HG03135 (cell line): Measurements from ENCODE around the gene FRMD1.

ENCODE experiments used
- ATAC-seq: cut with Tn5 transposase; IDR thresholded peaks from one replicate; pipeline ENCODE4 v1.9.1; 2021; ENCODE audit warnings: mild to moderate bottlenecking, moderate library complexity; ENCODE audit not compliant: unreplicated experiment

The FRMD1 gene

DNA sequence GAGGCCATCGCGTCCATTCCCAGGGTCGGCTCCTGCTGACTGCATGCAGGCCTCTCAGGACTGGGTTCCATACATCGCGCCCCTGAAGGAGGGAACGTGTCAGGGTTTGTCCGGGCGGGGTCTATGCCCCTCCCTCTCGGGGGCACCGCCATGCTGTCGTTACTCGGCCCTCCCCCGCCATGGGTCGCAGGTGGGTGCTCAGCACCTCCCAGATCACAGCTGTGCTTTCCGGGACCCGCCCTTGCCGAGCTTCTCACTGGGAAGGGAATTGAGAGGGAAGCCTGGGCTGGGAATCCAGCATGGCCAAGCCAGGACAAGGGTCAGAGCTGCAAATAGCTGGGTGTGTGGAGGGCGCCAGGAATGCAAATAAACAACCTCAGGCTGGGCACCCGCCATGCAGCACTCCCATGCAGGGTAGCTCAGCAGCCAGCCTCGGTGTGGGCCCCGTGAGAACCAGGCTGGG lies at the start of gene FRMD1:
TSS of gene FRMD1 (minus strand) at position 270 of the 463 bp plus-strand sequence. CDS start at position 152, 118 bp downstream.
- no peak for ATAC-seq

DNA sequence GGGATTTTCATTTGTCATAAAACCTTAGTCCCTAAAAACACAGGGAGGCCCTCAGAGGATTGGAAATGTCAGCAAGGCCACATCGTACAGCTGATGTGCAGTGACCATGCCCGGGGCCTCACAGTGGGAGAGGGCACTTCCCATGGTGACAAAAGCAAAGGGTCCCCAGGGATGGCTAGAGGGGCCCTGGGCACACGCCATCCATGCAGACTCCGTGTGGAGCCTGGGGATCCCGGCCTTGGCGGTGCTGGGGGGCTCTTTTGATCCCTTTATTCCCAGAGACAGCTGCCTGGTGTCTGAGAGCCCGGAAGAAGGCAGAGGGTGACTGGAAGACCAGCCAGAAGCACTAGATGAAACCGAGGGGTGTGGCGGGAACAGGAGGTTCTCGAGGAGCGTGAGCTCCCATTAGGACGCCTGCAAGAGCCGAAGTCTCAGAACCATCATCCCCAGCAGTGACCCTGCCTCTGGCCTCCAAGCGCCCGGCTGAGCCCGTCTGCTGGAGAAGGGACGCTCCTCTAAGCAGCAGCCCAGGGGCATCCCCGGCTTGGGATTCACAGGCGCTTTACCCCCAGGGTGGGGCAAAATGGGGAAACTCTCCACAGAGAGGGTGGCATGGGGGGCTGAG lies 49.1 kb upstream of the FRMD1 start:
- ATAC-seq, result no peak

DNA sequence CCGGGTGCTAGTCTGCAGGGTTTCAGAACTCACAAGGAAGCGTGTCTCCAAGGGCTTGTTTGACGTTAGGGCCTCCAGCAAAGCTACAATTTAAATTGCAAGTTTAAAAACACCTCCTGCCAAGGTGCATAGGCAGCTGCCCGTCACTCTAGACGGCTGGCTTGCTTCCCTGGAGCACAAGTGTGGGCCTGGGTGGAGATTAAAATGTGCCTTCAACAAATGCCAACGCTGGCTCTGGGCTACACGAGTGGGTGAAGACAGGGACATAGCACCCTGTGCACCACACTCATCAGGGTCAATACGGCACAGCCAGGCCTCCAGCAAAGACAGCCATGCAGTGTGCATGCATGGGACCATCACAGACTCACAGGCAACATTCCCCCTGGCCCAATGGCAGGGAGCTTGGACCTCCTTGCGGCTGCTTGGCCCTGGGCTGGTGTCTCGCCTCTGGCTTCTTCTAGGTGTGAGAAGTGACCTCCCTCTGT lies 48.4 kb upstream of the FRMD1 start:
- ATAC-seq, result no peak

DNA sequence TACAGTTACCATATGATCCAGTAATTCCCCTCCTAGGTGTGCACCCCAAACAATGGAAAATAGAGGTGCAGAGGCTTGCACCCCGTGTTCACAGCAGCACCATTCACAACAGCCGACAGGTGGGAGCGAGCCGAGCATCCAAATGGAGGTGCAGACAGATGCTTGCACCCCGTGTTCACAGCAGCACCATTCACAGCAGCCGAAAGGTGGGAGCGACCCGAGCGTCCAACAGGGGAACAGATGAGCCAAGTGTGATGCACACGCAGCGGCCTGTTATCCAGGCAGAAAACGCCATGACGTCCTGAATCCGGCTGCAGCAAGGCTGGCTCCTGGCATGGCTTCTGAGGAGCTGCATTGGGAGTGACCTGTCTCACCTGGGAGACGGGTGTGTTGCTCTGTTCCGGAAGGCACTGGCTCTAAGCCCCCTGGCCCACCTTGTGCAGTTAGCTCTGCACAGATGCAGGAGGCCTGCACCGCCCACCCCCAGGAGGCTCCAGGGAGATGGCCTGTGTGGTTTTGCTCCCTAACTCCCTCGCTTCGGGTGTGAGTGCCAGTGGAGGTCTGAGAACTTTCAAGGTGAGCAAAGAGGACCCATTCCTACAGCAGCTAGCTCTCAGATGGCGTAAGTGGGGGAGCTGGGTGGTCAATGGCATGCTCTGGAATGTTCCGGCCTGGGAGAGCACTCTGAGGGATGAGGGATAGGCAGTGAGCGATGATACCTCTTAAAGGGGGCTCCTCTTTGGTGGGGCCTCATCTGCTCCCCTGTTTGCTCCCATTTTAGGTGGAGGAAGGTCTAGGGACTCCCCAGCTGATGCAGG lies 47.8 kb upstream of the FRMD1 start:
- no peak for ATAC-seq

DNA sequence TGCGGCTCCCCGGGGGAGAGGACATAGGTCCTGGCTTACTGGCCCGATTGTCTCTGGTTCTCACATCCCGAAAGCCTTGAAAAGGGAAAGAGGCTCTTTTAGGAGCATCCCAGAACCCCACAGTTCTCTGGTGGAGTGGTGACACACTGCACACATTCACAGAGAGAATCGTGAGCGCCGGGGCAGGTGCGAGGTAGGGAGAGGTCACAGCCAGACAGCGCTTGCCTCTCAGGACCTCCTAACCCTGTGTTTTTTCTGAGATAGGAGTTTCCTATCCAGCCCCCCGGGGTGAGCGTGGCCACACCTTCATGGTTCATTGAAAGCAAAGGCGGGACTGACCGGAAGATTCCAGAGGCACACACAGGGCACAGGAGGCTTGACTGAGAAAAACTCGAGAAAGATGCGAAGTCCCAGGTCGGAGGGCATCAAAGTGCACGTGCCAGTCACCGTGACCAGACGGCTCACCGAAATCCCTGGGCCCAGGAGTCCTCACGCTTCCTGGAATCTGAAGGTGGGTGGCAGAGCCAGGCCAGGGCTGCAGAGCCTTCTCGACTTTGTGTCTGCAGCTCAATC lies 46.5 kb upstream of the FRMD1 start:
- ATAC-seq, result no peak

DNA sequence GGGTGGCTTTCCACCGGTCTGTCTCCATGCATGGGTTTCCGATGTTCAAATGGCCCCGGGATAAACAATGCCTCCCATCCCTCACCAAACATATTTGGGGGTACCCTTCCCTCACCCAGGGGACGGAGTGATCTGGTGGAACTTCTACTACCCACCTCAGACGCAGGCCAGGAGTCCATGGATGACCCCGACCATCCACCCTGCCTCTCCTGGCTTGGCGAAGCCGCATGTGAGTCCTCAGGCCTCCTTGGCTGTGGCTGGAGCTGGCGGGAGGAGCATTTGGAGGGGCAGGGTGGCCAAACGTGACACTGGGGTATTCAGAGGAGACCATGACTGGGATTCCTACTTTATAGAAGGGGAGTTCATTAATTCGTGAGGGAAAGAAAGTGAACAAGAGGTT lies 45.9 kb upstream of the FRMD1 start:
- no peak for ATAC-seq

DNA sequence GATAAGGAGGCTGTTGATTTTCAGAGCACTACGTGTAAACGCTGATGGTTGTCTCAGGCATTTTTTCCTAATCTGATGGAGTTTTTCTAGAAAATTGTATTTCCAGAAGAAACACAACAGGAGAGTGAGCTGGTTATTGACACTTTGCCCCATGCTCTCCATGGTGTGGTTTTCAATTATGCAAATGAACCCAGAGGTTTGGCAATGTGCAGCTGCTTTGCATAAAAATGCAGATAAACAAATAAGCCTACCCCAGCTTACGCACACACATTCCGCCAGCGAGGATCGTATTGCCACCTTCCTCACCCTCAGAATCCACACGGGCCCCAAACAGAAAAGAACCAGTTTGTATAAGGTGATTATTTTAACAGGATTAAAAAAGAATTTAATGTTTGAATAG lies 45.1 kb upstream of the FRMD1 start:
- ATAC-seq, result no peak

DNA sequence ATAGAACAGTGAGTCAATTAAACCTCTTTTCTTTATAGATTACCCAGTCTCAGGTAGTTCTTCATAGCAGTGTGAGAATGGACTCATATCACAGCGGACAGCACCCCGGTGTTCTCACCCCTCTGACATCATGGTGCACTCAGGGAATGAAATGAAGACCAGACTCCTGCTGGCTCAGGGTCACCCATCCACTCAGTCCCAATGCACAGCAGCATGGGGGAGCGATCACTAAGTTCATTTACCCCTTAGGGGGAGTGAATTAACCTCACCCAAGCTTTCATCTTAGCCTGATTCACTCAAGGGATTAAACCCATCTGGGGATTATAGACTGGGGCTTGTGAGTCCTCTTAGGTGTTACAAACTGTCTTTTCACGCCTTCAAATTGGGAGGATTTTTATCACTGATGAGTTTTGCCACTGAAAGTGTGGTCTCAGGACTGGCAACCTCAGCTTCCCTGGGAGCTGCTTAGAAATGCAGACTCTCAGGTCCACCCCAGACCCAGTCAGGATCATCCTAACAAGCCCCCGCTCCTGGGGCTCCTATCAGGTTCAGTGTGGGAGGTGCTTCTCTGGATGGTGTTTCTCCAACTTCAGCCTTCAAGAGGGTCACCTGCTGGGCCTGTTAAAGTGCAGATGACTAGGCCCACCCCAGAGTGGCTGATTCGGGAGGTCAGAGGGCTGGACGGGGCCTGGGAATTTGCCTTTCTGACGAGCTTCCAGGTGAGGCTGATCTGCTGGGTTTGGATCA lies 44.3 kb upstream of the FRMD1 start:
- ATAC-seq, result no peak

DNA sequence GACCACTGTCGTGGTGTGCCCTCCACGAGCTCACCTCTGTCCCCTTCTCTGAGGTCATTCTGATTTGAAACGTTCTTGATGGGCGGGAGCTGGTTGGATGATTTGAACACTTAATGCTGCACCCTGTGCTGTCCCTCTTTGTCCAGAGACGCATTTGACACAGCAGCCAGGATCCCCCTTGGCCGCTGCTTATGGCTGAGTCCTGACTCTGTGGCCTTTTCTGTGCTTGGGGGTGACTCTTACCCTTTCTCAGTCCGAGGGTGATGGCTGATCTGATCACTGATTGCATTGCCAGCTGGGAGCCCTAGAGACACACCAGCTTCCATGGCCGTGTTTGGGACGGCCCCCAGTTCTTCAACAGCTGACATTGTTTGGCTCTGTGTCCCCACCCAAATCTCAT lies 43.5 kb upstream of the FRMD1 start:
- no peak for ATAC-seq

DNA sequence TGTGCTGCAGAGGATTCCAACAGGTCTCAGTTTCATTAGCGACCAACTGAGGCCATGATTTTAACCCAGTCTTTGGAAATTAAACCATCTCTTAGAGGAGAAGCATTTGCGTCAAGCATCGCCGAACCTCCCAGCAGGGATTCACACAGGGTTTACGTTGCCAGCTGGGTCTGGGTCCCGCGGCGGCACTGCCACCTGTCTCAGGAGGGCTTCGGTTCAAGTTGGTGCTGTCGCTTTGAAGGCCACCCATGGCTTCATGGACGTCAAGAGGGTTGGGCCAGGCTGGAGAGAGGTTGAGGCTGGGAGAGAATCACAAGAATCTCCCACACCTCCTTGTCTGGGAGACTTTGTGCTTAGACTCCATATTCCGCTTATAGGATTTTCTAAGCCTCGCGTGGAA lies 43.0 kb upstream of the FRMD1 start:
- no peak for ATAC-seq

DNA sequence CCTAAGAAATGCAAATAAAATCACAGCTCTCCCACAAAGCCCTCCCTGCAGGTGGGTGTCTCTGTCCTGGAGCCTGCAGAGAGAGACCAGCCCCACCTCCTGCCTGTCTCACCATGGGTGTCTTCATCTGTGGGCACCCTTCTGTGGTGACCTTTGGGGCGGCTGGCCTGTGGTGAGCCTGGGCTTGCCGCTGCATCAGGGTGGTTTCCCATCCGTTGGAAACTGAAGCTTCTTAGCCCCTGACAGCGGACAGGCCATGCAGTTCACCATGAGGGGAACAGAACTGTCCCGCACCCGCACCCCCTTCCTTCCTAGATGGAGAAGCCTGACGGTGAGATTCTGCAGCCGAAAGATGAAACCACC lies 42.3 kb upstream of the FRMD1 start:
- no peak for ATAC-seq

DNA sequence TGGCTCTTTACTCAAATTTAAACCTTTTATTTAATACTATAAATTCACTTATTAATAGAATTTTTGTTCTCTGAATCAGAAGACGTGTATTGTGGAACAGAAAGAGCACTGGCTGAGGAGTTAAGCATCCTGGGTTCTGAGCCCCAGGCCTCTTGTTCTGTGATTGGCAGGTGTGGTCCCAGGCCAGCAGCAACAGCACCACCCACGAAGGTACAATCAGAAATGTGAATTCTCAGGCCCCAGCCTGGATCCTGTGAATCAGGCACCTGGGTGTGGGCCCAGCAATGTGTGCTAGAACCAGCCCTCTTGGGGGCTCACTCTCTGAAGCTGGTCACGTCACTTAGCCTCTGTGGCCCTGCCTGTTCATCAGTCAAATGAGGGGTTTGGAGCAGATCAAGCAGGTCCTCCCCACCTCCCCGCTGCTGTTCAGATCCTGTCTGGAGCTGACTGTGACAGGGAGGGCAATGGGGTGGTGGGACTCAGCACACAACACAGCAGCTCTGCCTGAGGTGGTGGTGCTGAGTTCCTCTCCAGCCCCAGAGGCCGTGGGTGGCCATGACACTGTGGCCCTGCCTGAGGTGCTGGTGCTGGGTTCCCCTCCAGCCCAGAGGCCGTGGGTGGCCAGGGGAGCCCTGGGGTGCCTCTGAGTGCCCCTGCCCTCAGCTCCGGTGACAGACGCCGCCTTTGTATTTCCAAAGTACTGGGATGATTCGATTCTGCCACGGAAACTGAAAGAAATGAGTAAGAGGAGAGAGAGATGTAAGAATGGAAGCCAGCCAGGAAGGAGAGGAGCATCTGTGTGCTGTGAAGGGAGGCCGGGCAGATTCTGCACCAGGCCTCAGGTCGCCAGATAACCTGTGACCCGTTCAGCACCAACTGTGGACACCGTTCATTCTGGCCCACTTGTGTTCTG lies 41.6 kb upstream of the FRMD1 start:
- no peak for ATAC-seq

DNA sequence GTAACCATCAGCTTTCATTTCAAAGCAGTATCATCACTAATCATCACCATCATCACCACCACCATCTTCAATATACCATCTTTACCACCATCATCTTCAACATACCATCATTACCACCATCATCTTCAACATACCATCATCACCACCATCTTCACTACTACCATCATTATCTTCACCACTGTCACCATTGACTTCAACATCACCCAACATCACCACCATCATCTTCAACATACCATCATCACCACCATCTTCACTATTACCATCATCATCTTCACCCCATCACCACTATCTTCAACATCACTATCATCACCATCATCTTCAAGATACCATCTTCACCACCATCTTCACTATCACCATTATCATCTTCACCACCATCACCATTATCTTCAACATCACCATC lies 40.5 kb upstream of the FRMD1 start:
- no peak for ATAC-seq

DNA sequence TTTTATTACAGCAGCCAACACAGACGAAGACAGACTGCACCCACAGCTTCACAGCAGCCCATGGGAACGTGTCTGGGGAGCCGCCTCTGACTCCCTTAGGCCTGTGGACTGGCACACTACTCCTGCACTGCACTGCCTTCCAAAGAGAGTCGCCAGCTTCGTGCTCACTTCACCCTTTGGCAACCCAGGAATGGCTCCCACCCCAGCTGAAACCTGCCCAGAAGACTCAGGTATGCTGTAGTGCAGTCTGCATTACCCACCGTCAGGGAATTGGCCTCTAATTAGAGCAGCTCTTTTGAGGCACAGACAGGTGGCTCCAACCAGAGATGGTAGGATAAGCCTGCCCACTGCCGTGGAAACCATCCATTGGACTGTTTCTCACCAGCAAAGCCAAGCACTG lies 39.9 kb upstream of the FRMD1 start:
- ATAC-seq, result no peak

DNA sequence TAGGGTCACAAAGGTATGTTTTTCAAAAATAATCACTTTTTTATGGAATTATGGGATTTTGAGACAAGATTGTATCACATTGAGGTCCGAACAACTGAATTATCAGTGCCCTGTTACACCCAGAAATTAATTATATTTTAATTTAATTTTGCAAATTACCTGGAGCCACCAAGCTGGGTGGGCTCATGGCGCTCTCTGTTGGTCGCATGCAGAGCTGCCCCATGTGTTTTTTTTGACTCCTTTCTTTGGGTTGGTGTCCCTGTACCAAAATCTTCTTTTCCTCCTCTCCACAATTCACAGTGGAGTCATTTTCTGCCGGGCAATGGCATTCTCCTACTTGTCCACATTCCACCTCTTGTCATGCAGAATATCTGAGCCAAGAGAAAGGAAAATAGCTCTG lies 38.9 kb upstream of the FRMD1 start:
- no peak for ATAC-seq

DNA sequence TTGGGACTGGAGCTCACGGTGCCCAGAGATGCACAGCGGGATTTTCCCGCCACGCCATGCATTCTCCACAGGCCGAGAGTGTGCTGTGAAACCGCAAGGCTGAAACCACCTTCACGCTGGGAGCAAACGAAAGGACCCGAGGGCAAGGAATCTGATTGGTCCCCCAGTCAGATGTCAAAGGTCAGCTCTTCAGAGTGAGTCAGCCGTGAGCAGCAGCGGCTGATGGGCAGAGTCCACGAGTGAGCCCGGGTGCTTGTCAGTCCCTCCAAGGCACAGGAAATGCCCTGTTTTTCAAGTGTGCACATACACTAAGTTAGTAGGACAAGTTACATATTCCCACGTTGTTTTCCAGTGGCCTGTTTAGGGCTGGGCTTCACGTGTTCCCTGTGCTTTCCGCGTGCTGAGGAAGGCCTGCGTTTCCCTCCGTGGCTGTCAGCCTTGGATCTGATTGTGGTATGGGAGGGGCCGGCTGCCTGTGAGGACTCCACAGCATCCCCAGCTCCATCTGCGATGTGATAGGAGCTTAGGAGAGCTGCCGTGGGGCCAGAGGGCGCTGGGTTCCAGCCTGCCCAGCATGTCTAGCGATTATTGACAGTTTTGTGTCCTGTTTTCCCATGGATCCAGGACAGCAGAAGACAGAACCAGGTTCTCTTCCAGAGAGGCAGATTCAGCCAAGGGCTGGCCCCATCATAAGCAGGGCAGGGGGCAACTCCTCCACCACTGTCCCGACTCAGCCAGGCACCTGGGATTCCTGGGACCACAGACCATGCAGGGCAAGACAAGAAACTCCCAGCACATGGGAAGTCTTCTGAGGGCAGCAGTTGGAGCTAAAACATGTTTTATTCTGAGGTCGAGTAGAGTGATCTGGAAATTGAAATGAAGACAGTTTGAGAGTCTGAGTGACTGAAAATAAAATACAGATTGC lies 38.2 kb upstream of the FRMD1 start:
- no peak for ATAC-seq

DNA sequence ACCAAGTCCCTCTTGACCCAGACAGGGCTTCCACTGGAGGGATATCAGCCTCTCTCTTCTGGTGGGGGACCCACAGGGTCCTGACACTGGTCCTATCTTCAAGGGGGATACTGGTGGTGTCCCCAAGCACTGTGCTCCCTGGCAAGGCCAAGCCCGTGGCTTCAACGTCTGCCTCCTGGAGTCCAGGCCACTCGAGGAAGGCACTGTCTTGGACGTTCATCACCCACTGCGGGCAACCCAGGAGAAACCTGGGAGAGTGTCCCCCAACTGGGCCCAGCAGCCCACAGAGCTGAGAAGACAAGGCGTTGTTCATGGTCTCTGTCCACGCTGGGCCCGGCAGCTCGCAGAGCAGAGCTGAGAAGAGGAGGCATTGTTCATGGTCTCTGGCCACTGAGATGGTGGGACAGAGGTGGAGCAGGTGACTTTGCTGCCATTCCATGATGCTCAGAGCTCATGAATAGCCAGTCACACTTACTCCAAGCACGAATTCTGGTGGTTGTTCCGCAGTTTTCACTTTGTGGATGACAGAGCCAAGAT lies 37.5 kb upstream of the FRMD1 start:
- no peak for ATAC-seq

DNA sequence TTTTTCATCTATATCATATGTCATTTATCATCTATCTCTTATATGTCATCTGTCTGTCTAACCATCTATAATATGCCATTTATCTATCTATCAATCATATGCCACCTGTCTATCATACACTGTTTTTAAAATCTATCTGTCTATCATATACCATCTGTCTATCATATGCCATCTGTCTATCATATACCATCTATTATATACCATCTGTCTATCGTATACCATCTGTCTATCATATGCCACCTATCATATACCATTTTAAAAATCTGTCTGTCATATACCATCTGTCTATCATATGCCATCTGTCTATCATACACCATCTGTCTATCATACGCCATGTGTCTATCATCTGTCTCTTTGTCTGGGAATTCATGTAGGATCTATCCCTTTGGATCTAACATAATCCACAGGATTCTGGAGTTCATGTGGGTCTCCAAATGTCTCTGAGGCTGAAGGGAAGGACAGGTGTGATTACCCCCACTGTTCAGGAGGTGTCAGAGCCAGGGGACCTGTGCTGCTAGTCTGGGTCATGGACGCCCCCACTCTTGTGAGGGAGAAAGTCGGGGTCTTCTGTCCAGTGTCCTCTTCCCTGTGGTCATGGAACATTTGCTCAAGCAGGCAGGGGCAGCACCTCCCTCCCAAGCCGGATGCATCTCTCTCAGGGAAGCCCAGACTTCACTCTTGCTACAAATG lies 36.9 kb upstream of the FRMD1 start:
- ATAC-seq, result no peak
